Mesothelial cell of epicardium (in vitro differentiated cells): ENCODE data around the gene SPANXD. TPM values are rescaled to one million over a fixed set of nuclear protein-coding genes. Genes with fewer than 3 reads are reported as not detected.
"Not testable (repeated sequence)": the region's sequence is repeated elsewhere in the genome, so short reads cannot be mapped to it uniquely, and the experiment has no call there.

Experiments
- DNase-seq, 2 experiments: peaks; one replicate each; pipeline ENCODE4 v3.0.0; 2021; ENCODE audit warnings: low spot score in 2 of 2; ENCODE audit not compliant: unreplicated experiment in 2 of 2
- H3K27ac Mint-ChIP-seq: 2 replicates; pipeline ENCODE4 v1.8.0; 2021; ENCODE audit warnings: mixed read lengths
- H3K27me3 Mint-ChIP-seq: 2 replicates; pipeline ENCODE4 v1.8.0; 2021; ENCODE audit warnings: low read depth, mixed read lengths
- H3K36me3 Mint-ChIP-seq: 2 replicates; pipeline ENCODE4 v1.8.0; 2021; ENCODE audit warnings: mixed read lengths
- H3K4me1 Mint-ChIP-seq: 2 replicates; pipeline ENCODE4 v1.8.0; 2021; ENCODE audit warnings: mixed read lengths
- H3K4me3 Mint-ChIP-seq: 2 replicates; pipeline ENCODE4 v1.8.0; 2021; ENCODE audit warnings: mild to moderate bottlenecking, moderate library complexity, mixed read lengths
- H3K9me3 Mint-ChIP-seq: 2 replicates; pipeline ENCODE4 v1.8.0; 2021; ENCODE audit warnings: mixed read lengths
- total RNA-seq: library from RNA; stranded (reverse); gene quantifications from 3 replicates; pipeline ENCODE4 v1.2.1, GENCODE V29; 2021
- TF ChIP-seq, protein P1 (sequence below): fragments of 200-600 bp; sonication (generic); IDR thresholded peaks from one replicate; pipeline ENCODE4 v1.5.0; 2021; ENCODE audit warnings: antibody characterized with exemption; ENCODE audit not compliant: unreplicated experiment

SPANXD gene, protein sequence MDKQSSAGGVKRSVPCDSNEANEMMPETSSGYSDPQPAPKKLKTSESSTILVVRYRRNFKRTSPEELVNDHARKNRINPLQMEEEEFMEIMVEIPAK
- 0.36 to 0.82 TPM (median 0.58 TPM) in 3 replicates for total RNA-seq

- H3K27me3 Mint-ChIP-seq, H3K36me3 Mint-ChIP-seq, DNase-seq, H3K9me3 Mint-ChIP-seq, H3K4me1 Mint-ChIP-seq, H3K27ac Mint-ChIP-seq, H3K4me3 Mint-ChIP-seq: not testable (repeated sequence)
Measured at GRCh38 chrX:141698639-141699038, at the start of gene SPANXD. TSS of gene SPANXD (minus strand) at chrX:141698739. CDS start at chrX:141698405, 334 bp downstream.

GRCh38 chrX:141742666-141743065 lies 44.1 kb upstream of the SPANXD start:
- no peak for DNase-seq
- no peaks in the 10 kb centered on the region for H3K36me3 Mint-ChIP-seq
- H3K27ac Mint-ChIP-seq = no peak overlapping the region
- no peak overlapping the region for H3K4me3 Mint-ChIP-seq
- H3K27me3 Mint-ChIP-seq = no peaks in the 10 kb centered on the region
- TF ChIP-seq, protein P1, sequence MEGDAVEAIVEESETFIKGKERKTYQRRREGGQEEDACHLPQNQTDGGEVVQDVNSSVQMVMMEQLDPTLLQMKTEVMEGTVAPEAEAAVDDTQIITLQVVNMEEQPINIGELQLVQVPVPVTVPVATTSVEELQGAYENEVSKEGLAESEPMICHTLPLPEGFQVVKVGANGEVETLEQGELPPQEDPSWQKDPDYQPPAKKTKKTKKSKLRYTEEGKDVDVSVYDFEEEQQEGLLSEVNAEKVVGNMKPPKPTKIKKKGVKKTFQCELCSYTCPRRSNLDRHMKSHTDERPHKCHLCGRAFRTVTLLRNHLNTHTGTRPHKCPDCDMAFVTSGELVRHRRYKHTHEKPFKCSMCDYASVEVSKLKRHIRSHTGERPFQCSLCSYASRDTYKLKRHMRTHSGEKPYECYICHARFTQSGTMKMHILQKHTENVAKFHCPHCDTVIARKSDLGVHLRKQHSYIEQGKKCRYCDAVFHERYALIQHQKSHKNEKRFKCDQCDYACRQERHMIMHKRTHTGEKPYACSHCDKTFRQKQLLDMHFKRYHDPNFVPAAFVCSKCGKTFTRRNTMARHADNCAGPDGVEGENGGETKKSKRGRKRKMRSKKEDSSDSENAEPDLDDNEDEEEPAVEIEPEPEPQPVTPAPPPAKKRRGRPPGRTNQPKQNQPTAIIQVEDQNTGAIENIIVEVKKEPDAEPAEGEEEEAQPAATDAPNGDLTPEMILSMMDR = no peak
- peaks cover 35% of the 10 kb centered on the region for H3K9me3 Mint-ChIP-seq
- no peaks in the 10 kb centered on the region for H3K4me1 Mint-ChIP-seq

GRCh38 chrX:141736656-141737055 lies 38.1 kb upstream of the SPANXD start:
- H3K4me3 Mint-ChIP-seq = no peak overlapping the region
- H3K9me3 Mint-ChIP-seq = peaks cover 28% of the 10 kb centered on the region

DNA sequence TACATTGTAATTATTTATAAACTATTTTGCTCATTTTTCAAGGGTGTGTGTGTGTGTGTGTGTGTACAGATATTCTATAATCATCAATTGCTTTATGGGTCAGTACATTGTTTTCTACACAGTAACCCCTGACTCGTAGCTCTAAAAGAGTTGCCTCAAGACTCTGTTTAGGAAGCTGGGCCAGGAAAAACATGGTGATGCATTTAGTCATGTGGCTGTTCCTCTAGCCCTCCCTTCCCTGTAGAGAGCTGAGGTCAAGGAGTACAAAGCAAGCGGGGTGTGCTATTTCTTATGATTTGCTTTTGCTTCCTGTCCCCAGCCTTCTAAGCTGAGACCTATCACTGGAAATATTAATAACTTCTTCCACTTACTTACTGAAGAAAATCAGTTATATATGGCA lies 34.8 kb upstream of the SPANXD start:
- Mint-ChIP-seq H3K27me3 (no peaks in the 10 kb centered on the region), H3K27ac (no peak overlapping the region), H3K4me1 (no peaks in the 10 kb centered on the region), H3K9me3 (peaks cover 17% of the 10 kb centered on the region), H3K4me3 (no peak overlapping the region), H3K36me3 (no peaks in the 10 kb centered on the region)
- no peak for DNase-seq
- TF ChIP-seq, protein P1 = no peak

More at GRCh38 chrX:141736656-141737055, 38.1 kb upstream of the SPANXD start:
- no peaks in the 10 kb centered on the region for H3K36me3 Mint-ChIP-seq
- no peak overlapping the region for H3K27ac Mint-ChIP-seq
- no peaks in the 10 kb centered on the region for H3K4me1 Mint-ChIP-seq
- H3K27me3 Mint-ChIP-seq = no peaks in the 10 kb centered on the region
- TF ChIP-seq, protein P1 = no peak
- no peak for DNase-seq

DNA sequence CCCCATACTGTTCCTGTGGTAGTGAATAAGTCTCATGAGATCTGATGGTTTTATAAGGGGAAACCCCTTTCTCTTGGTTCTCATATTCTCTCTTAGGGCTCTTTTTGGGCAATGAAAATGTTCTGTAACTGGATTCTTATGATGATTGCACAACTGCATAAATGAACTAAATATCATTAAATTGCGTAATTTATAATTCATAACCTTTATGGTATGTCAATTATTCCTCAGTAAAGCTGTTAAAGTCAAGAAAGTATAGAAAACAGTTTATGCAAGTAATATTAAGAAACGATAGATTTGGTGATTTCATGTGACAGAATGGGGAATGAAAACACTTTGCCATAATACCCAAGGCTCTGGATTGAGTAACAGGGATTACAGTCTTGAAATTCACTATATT lies 33.5 kb upstream of the SPANXD start:
- no peaks in the 10 kb centered on the region for H3K27me3 Mint-ChIP-seq
- DNase-seq = no peak
- H3K36me3 Mint-ChIP-seq = no peaks in the 10 kb centered on the region
- H3K4me1 Mint-ChIP-seq = no peaks in the 10 kb centered on the region
- TF ChIP-seq, protein P1 = no peak
- H3K9me3 Mint-ChIP-seq = peaks cover 10% of the 10 kb centered on the region
- no peak overlapping the region for H3K4me3 Mint-ChIP-seq
- H3K27ac Mint-ChIP-seq = no peak overlapping the region

GRCh38 chrX:141724186-141724585 lies 25.6 kb upstream of the SPANXD start:
- no peaks in the 10 kb centered on the region for H3K27me3 Mint-ChIP-seq
- no peaks in the 10 kb centered on the region for H3K4me1 Mint-ChIP-seq
- no peak overlapping the region for H3K4me3 Mint-ChIP-seq
- no peak overlapping the region for H3K27ac Mint-ChIP-seq
- no peaks in the 10 kb centered on the region for H3K36me3 Mint-ChIP-seq
- DNase-seq = no peak
- peaks cover 45% of the 10 kb centered on the region for H3K9me3 Mint-ChIP-seq
- TF ChIP-seq, protein P1 = no peak
